Endothelial cell (in vitro differentiated cells): ENCODE data around the gene TCEANC2. TPM values are rescaled to one million over a fixed set of nuclear protein-coding genes. Genes with fewer than 3 reads are reported as not detected.

Experiments used
- DNase-seq: peaks from one replicate; pipeline ENCODE4 v3.0.0; 2021; ENCODE audit warnings: low spot score
- H3K27ac Mint-ChIP-seq: one replicate; pipeline ENCODE4 v1.8.0; 2021; ENCODE audit warnings: mixed read lengths, inconsistent platforms; ENCODE audit not compliant: unreplicated experiment
- H3K27me3 Mint-ChIP-seq: one replicate; pipeline ENCODE4 v1.8.0; 2021; ENCODE audit warnings: mild to moderate bottlenecking, moderate library complexity, mixed read lengths, inconsistent platforms; ENCODE audit not compliant: unreplicated experiment
- H3K36me3 Mint-ChIP-seq: one replicate; pipeline ENCODE4 v1.8.0; 2021; ENCODE audit warnings: mild to moderate bottlenecking, low read depth, mixed read lengths, inconsistent platforms; ENCODE audit not compliant: unreplicated experiment
- H3K4me1 Mint-ChIP-seq: one replicate; pipeline ENCODE4 v1.8.0; 2021; ENCODE audit warnings: mild to moderate bottlenecking, mixed read lengths, inconsistent platforms; ENCODE audit not compliant: unreplicated experiment
- H3K4me3 Mint-ChIP-seq: one replicate; pipeline ENCODE4 v1.8.0; 2021; ENCODE audit warnings: mild to moderate bottlenecking, mixed read lengths, inconsistent platforms; ENCODE audit not compliant: unreplicated experiment
- H3K9me3 Mint-ChIP-seq: one replicate; pipeline ENCODE4 v1.8.0; 2021; ENCODE audit warnings: mixed read lengths, inconsistent platforms; ENCODE audit not compliant: unreplicated experiment
- CTCF ChIP-seq: fragments of 200-600 bp; sonication (generic); IDR thresholded peaks from one replicate; pipeline ENCODE4 v1.5.0; 2021; ENCODE audit warnings: antibody characterized with exemption; ENCODE audit not compliant: unreplicated experiment
- total RNA-seq: library from RNA; stranded (reverse); fragmentation: NEBNext Ultra II Directional; extraction: Animal tissue kit (Norgen Biotek cat#: 25700); gene quantifications from one replicate; pipeline ENCODE4 v1.2.1, GENCODE V29; 2021; ENCODE audit not compliant: unreplicated experiment

Gene TCEANC2
- total RNA-seq, 1 donor from 2014 or later = 6.3 TPM

GRCh38 chr1:54008876-54009275 lies 44.5 kb upstream of the TCEANC2 start:
- H3K9me3 Mint-ChIP-seq = no peaks in the 10 kb centered on the region
- no peak for DNase-seq
- peaks cover 2% of the 10 kb centered on the region for H3K4me1 Mint-ChIP-seq
- no peak overlapping the region for H3K27ac Mint-ChIP-seq
- H3K36me3 Mint-ChIP-seq = peaks cover 4% of the 10 kb centered on the region
- no peak for TF ChIP-seq CTCF
- H3K4me3 Mint-ChIP-seq = no peak overlapping the region
- peaks cover 14% of the 10 kb centered on the region for H3K27me3 Mint-ChIP-seq

DNA sequence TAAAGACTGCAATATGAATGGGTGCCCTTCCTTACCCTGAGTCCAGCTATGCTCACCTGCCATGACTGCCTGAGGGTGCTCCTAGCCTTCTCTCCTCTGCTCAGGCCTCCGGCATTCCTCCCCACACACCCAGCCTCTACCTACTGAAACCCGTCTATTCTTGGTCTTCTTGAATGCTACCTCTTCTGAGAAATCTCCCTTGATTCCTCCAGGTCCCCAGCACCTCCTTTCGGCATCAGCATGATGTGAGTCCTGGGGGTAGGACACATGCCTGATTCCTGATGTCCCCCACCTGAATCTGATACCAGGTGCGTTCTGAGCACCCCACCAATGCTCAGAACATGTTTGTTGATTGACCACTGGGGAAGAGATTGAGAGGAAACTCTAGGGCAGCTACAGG lies 44.0 kb upstream of the TCEANC2 start:
- H3K4me3 Mint-ChIP-seq = no peak overlapping the region
- peaks cover 2% of the 10 kb centered on the region for H3K4me1 Mint-ChIP-seq
- TF ChIP-seq CTCF = no peak
- no peaks in the 10 kb centered on the region for H3K9me3 Mint-ChIP-seq
- no peak for DNase-seq
- no peak overlapping the region for H3K27ac Mint-ChIP-seq
- peaks cover 4% of the 10 kb centered on the region for H3K36me3 Mint-ChIP-seq
- H3K27me3 Mint-ChIP-seq = peaks cover 14% of the 10 kb centered on the region

- DNase-seq = no peak
- Mint-ChIP-seq H3K9me3 (no peaks in the 10 kb centered on the region), H3K4me3 (no peak overlapping the region), H3K27ac (peak overlapping the region; percentile 41), H3K4me1 (peaks cover 2% of the 10 kb centered on the region), H3K27me3 (peaks cover 12% of the 10 kb centered on the region), H3K36me3 (peaks cover 2% of the 10 kb centered on the region)
- TF ChIP-seq CTCF = no peak
These were observed 42.8 kb upstream of the TCEANC2 start for GRCh38 chr1:54010415-54011117.

GRCh38 chr1:54011316-54012007 lies 41.9 kb upstream of the TCEANC2 start:
- Mint-ChIP-seq H3K9me3 (no peaks in the 10 kb centered on the region), H3K27me3 (peaks cover 10% of the 10 kb centered on the region), H3K4me1 (peaks cover 2% of the 10 kb centered on the region), H3K27ac (no peak overlapping the region), H3K36me3 (no peaks in the 10 kb centered on the region), H3K4me3 (no peak overlapping the region)
- no peak for TF ChIP-seq CTCF
- DNase-seq = no peak

DNA sequence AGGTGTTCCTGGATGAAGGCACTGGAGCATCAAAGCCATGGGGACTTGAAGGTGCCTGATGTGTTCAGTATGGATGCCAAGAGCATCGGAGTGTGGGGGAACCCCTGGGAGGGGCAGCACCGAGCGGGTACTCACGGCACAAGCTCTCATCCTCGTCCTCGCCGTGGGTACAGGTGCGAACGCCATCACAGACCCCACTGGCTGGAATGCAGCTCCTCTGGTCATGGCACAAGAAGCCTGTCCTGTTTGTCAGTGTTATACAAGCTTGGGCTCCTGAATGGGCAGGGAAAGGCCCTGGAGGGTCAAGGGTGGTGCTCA lies 41.4 kb upstream of the TCEANC2 start:
- H3K27me3 Mint-ChIP-seq = peaks cover 10% of the 10 kb centered on the region
- no peak for TF ChIP-seq CTCF
- no peaks in the 10 kb centered on the region for H3K36me3 Mint-ChIP-seq
- no peak overlapping the region for H3K4me3 Mint-ChIP-seq
- no peaks in the 10 kb centered on the region for H3K9me3 Mint-ChIP-seq
- no peak for DNase-seq
- no peak overlapping the region for H3K27ac Mint-ChIP-seq
- peaks cover 1% of the 10 kb centered on the region for H3K4me1 Mint-ChIP-seq
